Right lobe of liver (tissue), 4 donors: Measurements from ENCODE around the gene PCSK7.
"Not testable (repeated sequence)": the region's sequence is repeated elsewhere in the genome, so short reads cannot be mapped to it uniquely, and the experiment has no call there.

Source experiments
- CTCF ChIP-seq, 4 donors: fragments of 200-600 bp in 3 of 4; fragments of 450-650 bp in 1 of 4; IDR thresholded peaks; one replicate each; pipeline versions ENCODE4 v1.5.1 to v1.8.0; 2016 to 2022; ENCODE audit warnings: antibody characterized with exemption in 4 of 4, mild to moderate bottlenecking in 2 of 4
- POLR2A ChIP-seq: fragments of 450-650 bp; IDR thresholded peaks from one replicate; pipeline ENCODE4 v1.6.1; 2017; ENCODE audit warnings: antibody characterized with exemption, mild to moderate bottlenecking
- donor health status: DM: no; HTN: no; CAD: no.
- donor health status: DM: no; HTN: no; CAD: no.
- donor health status: DM: no; HTN: yes; CAD: no.

GRCh38 chr11:117206111-117206510 is 25.8 kb downstream of the PCSK7 start:
- not testable (repeated sequence) for TF ChIP-seq CTCF (IDR thresholded peaks at IDR 0.05); POLR2A
